GM19324 (cell line): Measurements from ENCODE around the gene CPA2.

Experiments used
- ATAC-seq: cut with Tn5 transposase; IDR thresholded peaks from one replicate; pipeline ENCODE4 v1.9.1; 2021; ENCODE audit warnings: mild to moderate bottlenecking, moderate library complexity; ENCODE audit not compliant: unreplicated experiment, low FRiP score

Gene CPA2

GRCh38 chr7:130277763-130278643 lies 11.3 kb downstream of the CPA2 start:
- ATAC-seq, result no peak

- no peak for ATAC-seq
Observed at GRCh38 chr7:130278860-130279259, 12.2 kb downstream of the CPA2 start.

DNA sequence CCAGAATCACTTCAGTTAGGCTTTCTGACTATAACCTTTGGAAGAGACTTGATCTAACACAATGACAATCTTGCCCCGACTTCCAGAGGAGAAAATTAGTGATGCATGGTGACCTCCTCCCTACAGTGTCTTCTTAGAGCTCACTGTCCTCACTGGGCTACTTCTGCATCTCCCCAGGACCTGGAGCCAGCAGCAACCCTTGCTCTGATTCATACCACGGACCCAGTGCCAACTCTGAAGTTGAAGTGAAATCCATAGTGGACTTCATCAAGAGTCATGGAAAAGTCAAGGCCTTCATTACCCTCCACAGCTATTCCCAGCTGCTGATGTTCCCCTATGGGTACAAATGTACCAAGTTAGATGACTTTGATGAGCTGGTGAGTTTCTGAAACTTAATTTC lies 12.6 kb downstream of the CPA2 start:
- ATAC-seq, result no peak

- ATAC-seq, result no peak
Observed at GRCh38 chr7:130279906-130280305, 13.2 kb downstream of the CPA2 start.

GRCh38 chr7:130281260-130281659 lies 14.6 kb downstream of the CPA2 start:
- no peak for ATAC-seq

GRCh38 chr7:130286881-130287280 lies 20.2 kb downstream of the CPA2 start:
- ATAC-seq, result no peak

DNA sequence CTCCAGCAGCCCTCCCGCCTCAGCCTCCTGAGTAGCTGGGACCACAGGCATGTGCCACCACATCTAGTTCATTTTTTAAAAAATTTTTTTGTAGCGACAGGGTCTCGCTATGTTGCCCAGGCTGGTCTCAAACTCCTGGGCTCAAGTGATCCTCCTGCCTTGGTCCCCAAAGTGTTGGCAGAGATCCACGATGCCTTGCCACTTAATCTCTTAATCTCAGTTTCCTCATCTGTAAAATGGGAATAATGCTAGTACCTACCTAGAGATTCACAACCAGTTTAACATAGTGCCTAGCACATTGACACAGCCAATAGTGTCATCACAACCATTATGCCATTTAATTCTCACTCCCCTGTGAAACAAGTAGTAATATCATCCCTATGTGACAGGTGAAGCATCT lies 21.5 kb downstream of the CPA2 start:
- ATAC-seq, result no peak

GRCh38 chr7:130288829-130289228 lies 22.2 kb downstream of the CPA2 start:
- no peak for ATAC-seq

DNA sequence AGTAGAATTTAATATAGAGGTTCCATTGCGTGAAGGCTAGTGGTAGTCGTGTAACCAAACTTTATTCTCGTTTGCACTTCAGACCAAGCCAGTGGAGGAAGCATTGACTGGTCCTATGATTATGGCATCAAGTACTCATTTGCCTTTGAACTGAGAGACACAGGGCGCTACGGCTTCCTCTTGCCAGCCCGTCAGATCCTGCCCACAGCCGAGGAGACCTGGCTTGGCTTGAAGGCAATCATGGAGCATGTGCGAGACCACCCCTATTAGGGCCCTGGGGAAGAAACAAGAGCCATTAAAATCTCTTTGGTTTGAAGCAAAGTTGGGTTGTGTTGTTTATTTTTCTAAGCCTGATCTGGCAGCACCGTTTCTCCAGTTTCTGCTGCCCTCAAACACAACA lies 22.8 kb downstream of the CPA2 start:
- ATAC-seq, result no peak

GRCh38 chr7:130290745-130291144 lies 24.1 kb downstream of the CPA2 start:
- no peak for ATAC-seq

GRCh38 chr7:130292682-130293257 lies 26.1 kb downstream of the CPA2 start, which contains the start of gene CPA4:
Gene CPA4 (plus strand): TSS chr7:130293161. CDS start chr7:130293181, 20 bp downstream.
- no peak for ATAC-seq

GRCh38 chr7:130293521-130293920 lies 26.9 kb downstream of the CPA2 start:
- ATAC-seq, result no peak

- no peak for ATAC-seq
Observed at GRCh38 chr7:130294314-130294713, 27.7 kb downstream of the CPA2 start.

DNA sequence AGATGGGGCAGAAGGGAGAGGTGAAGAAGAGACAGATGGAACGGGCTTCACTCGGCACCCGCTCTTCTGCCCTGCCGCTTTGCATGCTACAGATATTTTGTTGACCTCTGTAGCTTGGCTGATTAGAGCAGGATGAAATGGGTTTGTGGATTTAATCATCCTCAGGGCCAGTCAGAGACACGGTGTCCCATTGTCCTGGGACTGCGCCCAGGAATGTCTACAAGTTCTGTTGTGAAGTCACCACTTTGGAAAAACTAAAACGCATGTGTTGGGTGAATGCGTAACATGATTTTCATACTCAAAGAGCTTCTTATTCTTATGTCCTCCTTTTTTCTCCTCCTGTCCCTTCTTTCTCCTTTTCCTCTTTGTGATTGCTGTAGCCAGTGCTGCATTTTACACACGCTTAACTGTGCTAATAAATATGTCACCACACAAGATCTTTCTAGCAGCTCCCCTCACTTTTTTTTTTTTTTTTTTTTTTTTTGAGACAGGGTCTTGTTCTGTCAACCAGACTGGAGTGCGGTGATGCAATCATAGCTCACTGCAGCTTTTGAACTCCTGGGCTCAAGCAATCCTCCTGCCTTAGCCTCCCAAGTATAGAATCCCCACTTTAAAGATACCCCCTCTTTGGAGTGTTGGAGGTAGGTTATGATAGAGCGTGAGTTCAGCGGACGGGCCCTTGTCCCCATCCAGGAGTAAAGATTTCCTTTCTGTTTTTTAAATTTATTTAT lies 29.7 kb downstream of the CPA2 start:
- ATAC-seq, result no peak

DNA sequence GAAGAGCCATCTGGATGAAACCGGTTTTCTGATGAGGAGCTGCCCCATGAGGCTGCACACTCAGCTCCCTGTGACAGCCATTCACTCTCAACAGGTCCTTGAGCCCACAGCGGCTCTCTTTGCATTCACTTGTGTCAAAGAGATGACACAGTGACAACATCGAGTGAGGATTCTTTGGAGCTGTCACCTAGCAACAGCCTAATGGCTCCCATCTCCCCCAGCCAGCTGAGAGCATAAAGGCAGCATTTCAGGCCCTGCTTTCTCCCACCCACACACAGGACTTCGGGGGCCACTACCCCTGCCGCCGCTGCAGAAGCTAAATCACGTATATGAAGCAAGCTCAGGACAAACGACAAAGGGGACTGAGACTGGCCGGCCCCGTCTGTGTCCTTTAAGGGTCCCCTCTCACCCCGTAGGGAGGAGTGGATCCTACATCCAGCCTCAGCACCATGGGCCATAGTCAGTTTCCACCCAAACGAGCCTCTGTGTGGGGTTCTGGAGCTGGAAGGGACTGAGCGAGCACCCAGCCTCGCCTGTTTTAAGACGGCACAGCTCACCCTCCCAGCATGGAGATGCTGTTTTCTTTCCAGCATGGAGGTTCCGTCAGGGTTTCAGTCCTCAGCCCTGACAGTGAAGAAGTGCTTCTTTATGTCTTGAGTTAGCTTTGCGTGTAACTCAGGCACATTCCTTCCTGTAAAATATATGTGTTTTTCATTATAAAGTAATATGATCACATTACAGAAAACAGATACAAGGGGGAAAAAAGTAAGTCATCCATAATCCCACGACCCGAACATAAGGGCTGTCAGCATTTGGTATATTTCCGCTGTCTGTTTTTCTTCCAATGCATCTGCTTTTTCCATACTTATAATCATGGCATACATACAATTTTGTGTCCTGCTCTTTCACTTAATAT lies 31.2 kb downstream of the CPA2 start:
- no peak for ATAC-seq

GRCh38 chr7:130298544-130299326 lies 32.1 kb downstream of the CPA2 start:
- ATAC-seq, result no peak

DNA sequence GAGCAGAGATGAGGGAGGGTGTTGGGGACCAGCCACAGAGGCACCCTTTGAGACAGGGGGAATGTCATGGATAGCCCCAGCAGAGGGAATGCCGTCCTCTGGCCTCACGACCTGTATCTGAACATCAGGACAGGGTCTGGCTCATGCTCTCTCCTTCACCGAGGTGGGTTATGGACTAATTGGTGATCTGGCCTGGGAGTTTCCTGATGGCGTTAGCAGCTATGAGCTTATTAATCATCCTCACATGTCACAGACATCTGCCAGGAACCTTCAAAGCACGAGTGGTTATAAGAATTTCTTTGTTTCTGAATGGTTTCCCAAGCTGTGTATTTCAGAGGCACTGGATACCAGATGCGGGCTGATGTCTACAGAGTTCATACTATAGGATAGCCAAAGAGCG lies 33.2 kb downstream of the CPA2 start:
- no peak for ATAC-seq

- ATAC-seq, result no peak
Observed at GRCh38 chr7:130301501-130302020, 34.9 kb downstream of the CPA2 start.

- ATAC-seq, result no peak
Observed at GRCh38 chr7:130302649-130303048, 36.0 kb downstream of the CPA2 start.
